GM12872 (cell line): ENCODE results near the gene RIMBP3C.

Experiments
- CTCF ChIP-seq: IDR thresholded peaks from 3 replicates; pipeline ENCODE4 v1.5.1; 2011; ENCODE audit warnings: low read depth, mild to moderate bottlenecking, low read length, moderate library complexity; ENCODE audit not compliant: insufficient read depth

RIMBP3C gene

GRCh38 chr22:21567456-21568346 is 16.4 kb upstream of the RIMBP3C start, which contains the start of gene UBE2L3:
Gene UBE2L3, plus strand, starts transcription at chr22:21567714. Its CDS starts 31 bp downstream, at chr22:21567745.
- no peak for TF ChIP-seq CTCF

- TF ChIP-seq CTCF: no peak
Measured at GRCh38 chr22:21564411-21564810, 13.2 kb upstream of the RIMBP3C start.

- no peak for TF ChIP-seq CTCF
Measured at GRCh38 chr22:21563912-21564311, 12.7 kb upstream of the RIMBP3C start.
